GM12878 (cell line): Measurements from ENCODE around the gene ROBO1. TPM values are rescaled to one million over a fixed set of nuclear protein-coding genes. Genes with fewer than 3 reads are reported as not detected.
A peak's percentile ranks its signal among the peaks of the same experiment; 100 is the strongest.

Experiments used
- ATF7 ChIP-seq: fragments of 450-650 bp; IDR thresholded peaks from 2 replicates; pipeline ENCODE4 v1.6.1; 2016; ENCODE audit warnings: low read depth, mild to moderate bottlenecking
- BACH1 ChIP-seq: fragments of 450-650 bp; IDR thresholded peaks from 2 replicates; pipeline ENCODE4 v1.6.1; 2017; ENCODE audit warnings: mild to moderate bottlenecking, borderline replicate concordance
- BHLHE40 ChIP-seq, 2 experiments: fragments of 450-650 bp in 1 of 2; IDR thresholded peaks; 2 replicates each; pipeline ENCODE4 v1.6.1; 2011 to 2017; ENCODE audit warnings: low read depth in 2 of 2, borderline replicate concordance in 1 of 2, improper control_type of control experiment in 1 of 2, low read length in 1 of 2, mild to moderate bottlenecking in 1 of 2
- BMI1 ChIP-seq: fragments of 450-650 bp; IDR thresholded peaks from 2 replicates; pipeline ENCODE4 v1.6.1; 2016; ENCODE audit warnings: mild to moderate bottlenecking, moderate library complexity, borderline replicate concordance
- CREB1 ChIP-seq: IDR thresholded peaks from 2 replicates; pipeline ENCODE4 v1.6.1; 2012; ENCODE audit warnings: low read depth, mild to moderate bottlenecking, inconsistent platforms
- CREM ChIP-seq: IDR thresholded peaks from 2 replicates; pipeline ENCODE4 v1.6.1; 2014; ENCODE audit warnings: antibody characterized with exemption, low read depth
- DPF2 ChIP-seq: fragments of 450-650 bp; IDR thresholded peaks from 2 replicates; pipeline ENCODE4 v1.6.1; 2017; ENCODE audit warnings: mild to moderate bottlenecking
- EED ChIP-seq: sonication (generic); IDR thresholded peaks from 2 replicates; pipeline ENCODE4 v1.6.1; 2016; ENCODE audit warnings: antibody characterized with exemption, low read depth
- EP300 ChIP-seq, 2 experiments: fragments of 150-350 bp in 1 of 2; IDR thresholded peaks; 2 replicates each; pipeline ENCODE4 v1.6.1; 2011 to 2012; ENCODE audit warnings: low read depth in 2 of 2, low read length in 2 of 2, borderline replicate concordance in 1 of 2, improper control_type of control experiment in 1 of 2, inconsistent platforms in 1 of 2; ENCODE audit not compliant: control insufficient read depth in 1 of 2
- ETV6 ChIP-seq, 2 experiments: fragments of 450-650 bp in 1 of 2; IDR thresholded peaks in 1 of 2; conservative IDR thresholded peaks in 1 of 2; 2 replicates each; pipeline ENCODE4 v1.6.1; 2014; ENCODE audit warnings: antibody characterized with exemption in 1 of 2, borderline replicate concordance in 1 of 2, low read depth in 1 of 2, mild to moderate bottlenecking in 1 of 2, moderate library complexity in 1 of 2
- FOXK2 ChIP-seq: fragments of 450-650 bp; IDR thresholded peaks from 2 replicates; pipeline ENCODE4 v1.6.1; 2017; ENCODE audit warnings: mild to moderate bottlenecking, moderate library complexity
- KDM1A ChIP-seq: fragments of 200-600 bp; sonication (generic); IDR thresholded peaks from 2 replicates; pipeline ENCODE4 v1.6.1; 2016; ENCODE audit warnings: borderline replicate concordance
- MTA2 ChIP-seq: fragments of 450-650 bp; IDR thresholded peaks from 2 replicates; pipeline ENCODE4 v1.6.1; 2016; ENCODE audit warnings: low read depth, mild to moderate bottlenecking, moderate library complexity
- NR2C2 ChIP-seq: IDR thresholded peaks from 2 replicates; pipeline ENCODE4 v1.6.1; 2011; ENCODE audit warnings: borderline replicate concordance, low read depth; ENCODE audit not compliant: control insufficient read depth, insufficient read length
- NR2F1 ChIP-seq: fragments of 450-650 bp; conservative IDR thresholded peaks from 2 replicates; pipeline ENCODE4 v1.6.1; 2017; ENCODE audit warnings: mild to moderate bottlenecking
- PKNOX1 ChIP-seq: fragments of 450-650 bp; IDR thresholded peaks from 2 replicates; pipeline ENCODE4 v1.6.1; 2016; ENCODE audit warnings: mild to moderate bottlenecking
- POU2F2 ChIP-seq: IDR thresholded peaks from 3 replicates; pipeline ENCODE4 v1.6.1; 2011; ENCODE audit warnings: low read depth, mild to moderate bottlenecking, low read length, borderline replicate concordance
- RELA ChIP-seq: fragments of 450-650 bp; IDR thresholded peaks from 2 replicates; pipeline ENCODE4 v1.8.0; 2014; ENCODE audit warnings: borderline replicate concordance; ENCODE audit not compliant: partially characterized antibody
- SMARCA5 ChIP-seq: fragments of 450-650 bp; IDR thresholded peaks from 2 replicates; pipeline ENCODE4 v1.6.1; 2017; ENCODE audit warnings: mild to moderate bottlenecking
- SMC3 ChIP-seq: IDR thresholded peaks from 2 replicates; pipeline ENCODE4 v1.6.1; 2011; ENCODE audit warnings: low read length, improper control_type of control experiment, borderline replicate concordance
- SPI1 ChIP-seq: IDR thresholded peaks from 2 replicates; pipeline ENCODE4 v1.6.1; 2011; ENCODE audit warnings: low read depth, mild to moderate bottlenecking, low read length, moderate library complexity, borderline replicate concordance; ENCODE audit not compliant: insufficient read depth
- ZBED1 ChIP-seq: IDR thresholded peaks from 2 replicates; pipeline ENCODE4 v1.6.1; 2016; ENCODE audit warnings: borderline replicate concordance
- ZNF217 ChIP-seq: fragments of 450-650 bp; IDR thresholded peaks from 2 replicates; pipeline ENCODE4 v1.6.1; 2017; ENCODE audit warnings: antibody characterized with exemption, mild to moderate bottlenecking
- polyA plus RNA-seq, 11 experiments: library from polyadenylated mRNA; depleted of rRNA in 4 of 11; unstranded in 6 of 11; stranded (reverse) in 5 of 11; fragments of >200 nt; fragmentation: Nextera tagmentation in 4 of 11; fragmentation: Illumina TruSeq in 1 of 11; extraction: Ambion mirVana in 4 of 11; extraction: Trizol in 1 of 11; gene quantifications; 1 replicate in 1 of 11; 2 replicates in 10 of 11; pipeline versions ENCODE4 v1.2.1 to v1.2.3, GENCODE V29; 2011 to 2016; ENCODE audit warnings: inconsistent platforms in 2 of 11, missing spikeins in 2 of 11, low read depth in 1 of 11
- total RNA-seq, 4 experiments: library from RNA; depleted of rRNA in 3 of 4; stranded (reverse); fragments of >200 nt in 3 of 4; fragmentation: Illumina TruSeq in 1 of 4; extraction: Trizol in 1 of 4; gene quantifications; 2 replicates each; pipeline versions ENCODE4 v1.2.1 to v1.2.3, GENCODE V29; 2013 to 2021
- TF ChIP-seq, protein P1 (sequence below): fragments of 450-650 bp; IDR thresholded peaks from 2 replicates; pipeline ENCODE4 v1.6.1; 2017; ENCODE audit warnings: low read depth, mild to moderate bottlenecking, moderate library complexity

ROBO1 gene
- total and polyA plus RNA-seq, 10 of the 15 experiments (the other 5 are each of a cell fraction or from before 2014, with no cell fraction given), result 0.29 to 46.5 (median 1.2) TPM

- TF ChIP-seq BACH1 (peak; percentile 60; the same call in 1 of the 2 replicates), NR2C2 (no peak), EP300 (IDR thresholded peaks at IDR 0.05; ENCODE audit: borderline replicate concordance in 1 of 2, control insufficient read depth in 1 of 2, low read depth in 2 of 2, low read length in 2 of 2) (peak; percentile 67 to 85; a peak in 2 of 4 replicates), SMC3 (no peak), ZNF217 (peak; percentile 96), POU2F2 (no peak), FOXK2 (no peak), SMARCA5 (no peak), RELA (no peak), BMI1 (peak; percentile 84), NR2F1 (peak; percentile 89), MTA2 (peak; percentile 91), SPI1 (peak; percentile 86), ETV6 (conservative IDR thresholded peaks at IDR 0.05 in 1 of 2, IDR thresholded peaks at IDR 0.05 in 1 of 2; ENCODE audit: borderline replicate concordance in 1 of 2, low read depth in 1 of 2) (peak in 1 of 2 experiments; percentile 86; a peak in 2 of 4 replicates), CREM (peak; percentile 62), EED (peak; percentile 76), PKNOX1 (peak; percentile 85), DPF2 (peak; percentile 93), ATF7 (peak; percentile 87), CREB1 (no peak), ZBED1 (peak; percentile 64; the same call in 1 of the 2 replicates), BHLHE40 (IDR thresholded peaks at IDR 0.05; ENCODE audit: borderline replicate concordance in 1 of 2, low read depth in 2 of 2, low read length in 1 of 2) (peak in 1 of 2 experiments; percentile 52; a peak in 2 of 4 replicates), KDM1A (no peak)
- TF ChIP-seq, protein P1, sequence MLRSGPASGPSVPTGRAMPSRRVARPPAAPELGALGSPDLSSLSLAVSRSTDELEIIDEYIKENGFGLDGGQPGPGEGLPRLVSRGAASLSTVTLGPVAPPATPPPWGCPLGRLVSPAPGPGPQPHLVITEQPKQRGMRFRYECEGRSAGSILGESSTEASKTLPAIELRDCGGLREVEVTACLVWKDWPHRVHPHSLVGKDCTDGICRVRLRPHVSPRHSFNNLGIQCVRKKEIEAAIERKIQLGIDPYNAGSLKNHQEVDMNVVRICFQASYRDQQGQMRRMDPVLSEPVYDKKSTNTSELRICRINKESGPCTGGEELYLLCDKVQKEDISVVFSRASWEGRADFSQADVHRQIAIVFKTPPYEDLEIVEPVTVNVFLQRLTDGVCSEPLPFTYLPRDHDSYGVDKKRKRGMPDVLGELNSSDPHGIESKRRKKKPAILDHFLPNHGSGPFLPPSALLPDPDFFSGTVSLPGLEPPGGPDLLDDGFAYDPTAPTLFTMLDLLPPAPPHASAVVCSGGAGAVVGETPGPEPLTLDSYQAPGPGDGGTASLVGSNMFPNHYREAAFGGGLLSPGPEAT, result peak; percentile 55; the same call in 1 of the 2 replicates
Observed at GRCh38 chr3:79268422-79268821, 499.4 kb downstream of the ROBO1 start (continued).
